HEK293T (cell line): Measurements from ENCODE around the gene KRTAP23-1.

Source experiments
- BHLHE40 ChIP-seq: fragments of 450-650 bp; IDR thresholded peaks from 2 replicates; pipeline ENCODE4 v1.6.1; 2016; ENCODE audit warnings: mild to moderate bottlenecking, moderate library complexity, borderline replicate concordance
- CTBP1 ChIP-seq: fragments of 450-650 bp; IDR thresholded peaks from 2 replicates; pipeline ENCODE4 v1.6.1; 2016; ENCODE audit warnings: borderline replicate concordance
- ELF4 ChIP-seq: fragments of 450-650 bp; IDR thresholded peaks from 2 replicates; pipeline ENCODE4 v1.6.1; 2017; ENCODE audit warnings: antibody characterized with exemption
- FOXM1 ChIP-seq: fragments of 450-650 bp; IDR thresholded peaks from 2 replicates; pipeline ENCODE4 v1.6.1; 2017; ENCODE audit warnings: mild to moderate bottlenecking, borderline replicate concordance
- SP1 ChIP-seq: fragments of 450-650 bp; IDR thresholded peaks from 2 replicates; pipeline ENCODE4 v1.6.1; 2017
- SUZ12 ChIP-seq: fragments of 450-650 bp; IDR thresholded peaks from 2 replicates; pipeline ENCODE4 v1.6.1; 2016; ENCODE audit warnings: mild to moderate bottlenecking

DNA sequence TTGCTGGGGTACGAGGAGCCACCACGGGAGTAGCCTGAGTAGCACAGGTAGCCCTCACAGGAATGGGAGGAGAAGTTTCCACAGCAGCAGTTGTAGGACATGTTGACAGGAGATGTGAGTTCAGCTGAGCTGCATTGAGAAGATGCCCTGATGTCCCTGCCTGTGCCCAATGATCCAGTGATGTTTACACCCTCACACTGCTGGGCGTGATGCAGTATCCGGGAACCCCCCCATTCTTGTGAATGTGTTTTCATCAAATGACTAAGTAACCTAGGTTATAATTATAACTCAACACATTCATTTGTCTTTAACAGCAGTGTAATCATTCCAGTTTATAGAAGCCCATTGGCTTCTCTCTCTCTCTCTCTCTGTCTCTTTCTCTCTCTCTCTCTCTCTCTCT, at the start of gene KRTAP23-1:
- no peak for TF ChIP-seq BHLHE40
- TF ChIP-seq CTBP1 = no peak
- no peak for TF ChIP-seq FOXM1
- no peak for TF ChIP-seq SUZ12
- no peak for TF ChIP-seq ELF4
- TF ChIP-seq SP1 = no peak
